Erythroblast (primary cell): ENCODE data around the gene KLHDC8B.

Experiments
- DNase-seq, 2 experiments: peaks; one replicate each; lab custom pipeline; 2025; lab: John Stamatoyannopoulos, UW
- GATA1 ChIP-seq: IDR thresholded peaks from 2 replicates; pipeline ENCODE4 v1.6.1; 2011; ENCODE audit warnings: low read depth, mild to moderate bottlenecking, control low read depth, low read length, moderate library complexity
- POLR2A ChIP-seq: IDR thresholded peaks from 2 replicates; pipeline ENCODE4 v1.6.1; 2011; ENCODE audit warnings: mild to moderate bottlenecking, low read length

KLHDC8B gene

DNA sequence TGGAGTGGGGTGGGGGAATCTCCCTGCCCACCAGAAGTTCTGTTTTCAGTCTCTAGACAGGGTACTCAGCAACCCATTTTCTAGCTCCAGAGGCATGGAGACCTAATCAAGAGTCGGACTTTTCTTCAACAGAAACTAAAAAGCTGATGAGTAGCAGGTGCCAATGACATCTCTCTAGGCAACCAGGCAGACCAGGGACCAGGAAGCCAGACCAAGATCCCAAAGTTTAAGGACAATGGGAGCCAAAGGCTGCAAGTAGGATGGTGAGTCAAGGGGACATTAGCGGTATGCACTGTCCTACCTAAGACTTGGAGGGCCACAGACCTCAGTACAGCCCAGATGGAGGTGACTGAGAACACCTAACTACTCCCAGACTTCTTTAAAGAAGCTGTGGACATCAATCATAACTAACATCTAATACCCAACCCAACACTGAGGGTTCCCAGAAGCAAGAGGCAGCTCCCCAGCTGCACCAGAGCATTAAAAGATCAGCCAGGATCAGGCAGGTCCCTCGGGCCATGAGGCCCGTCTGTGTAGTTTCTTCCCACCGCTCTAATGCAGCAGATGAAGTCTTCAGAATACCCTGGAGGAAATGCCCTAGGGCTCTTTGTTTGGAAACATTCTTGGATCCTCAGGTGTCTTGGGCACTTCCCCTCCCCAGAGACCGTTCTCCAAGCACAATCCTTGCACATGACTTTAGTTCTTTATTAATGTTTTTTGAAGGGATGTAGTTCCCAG is 6.2 kb upstream of the KLHDC8B start:
- peak in 1 of 2 experiments; percentile 27 for DNase-seq
- TF ChIP-seq POLR2A: peak; percentile 17
- no peak for TF ChIP-seq GATA1

DNA sequence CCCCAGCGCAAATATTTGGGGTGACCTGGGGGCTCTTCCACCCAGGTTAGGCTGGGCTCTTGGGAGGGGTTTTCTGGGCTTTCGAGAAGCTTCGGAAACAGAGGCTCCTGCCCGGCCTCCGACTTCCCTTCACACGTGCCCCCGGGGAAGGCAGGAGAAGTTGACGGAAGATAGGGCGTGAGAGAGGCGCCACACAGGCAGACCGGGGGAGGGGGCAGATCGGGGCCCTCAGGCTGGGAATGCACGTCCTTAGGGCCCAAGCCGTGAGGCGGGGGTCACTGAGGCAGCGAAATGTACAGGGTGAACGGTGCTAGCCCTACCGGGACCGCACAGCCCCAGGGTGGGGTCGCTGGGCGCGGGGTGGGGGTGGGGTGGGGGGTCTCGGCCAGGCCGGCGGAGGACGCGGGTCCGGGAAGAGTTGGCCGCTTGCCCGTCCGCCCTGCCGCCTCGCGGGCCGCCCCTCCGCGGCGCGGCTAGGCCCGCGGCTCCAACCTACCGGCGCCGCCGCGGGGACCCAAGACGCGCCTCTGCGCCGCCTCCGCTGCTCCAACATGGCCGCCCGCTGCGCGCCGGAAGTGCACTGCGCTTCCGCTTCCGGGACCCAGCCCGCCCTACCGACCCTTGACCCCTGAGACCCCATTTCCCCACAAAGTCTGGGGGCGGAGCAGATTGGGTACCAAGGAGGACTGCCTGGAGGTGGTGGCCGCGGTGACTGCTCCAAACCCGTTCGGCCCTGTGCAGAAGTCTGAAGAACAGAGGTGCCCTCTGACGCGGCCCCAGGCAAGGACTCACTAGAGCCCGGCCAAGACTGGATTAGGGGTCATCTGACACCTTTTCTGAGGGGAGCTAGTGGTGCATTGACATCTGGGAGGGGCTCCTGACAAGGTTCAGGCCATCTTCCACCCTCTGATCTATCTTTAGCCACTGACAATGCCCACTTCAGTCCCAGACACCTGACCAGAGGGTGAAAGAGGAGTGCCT is 5.3 kb upstream of the KLHDC8B start, which contains the start of gene CCDC71:
Gene CCDC71 (minus strand): TSS at position 561 of the 981 bp plus-strand sequence. CDS start 2,123 bp downstream, outside the sequence.
- DNase-seq: peak; percentile 89 to 91

DNA sequence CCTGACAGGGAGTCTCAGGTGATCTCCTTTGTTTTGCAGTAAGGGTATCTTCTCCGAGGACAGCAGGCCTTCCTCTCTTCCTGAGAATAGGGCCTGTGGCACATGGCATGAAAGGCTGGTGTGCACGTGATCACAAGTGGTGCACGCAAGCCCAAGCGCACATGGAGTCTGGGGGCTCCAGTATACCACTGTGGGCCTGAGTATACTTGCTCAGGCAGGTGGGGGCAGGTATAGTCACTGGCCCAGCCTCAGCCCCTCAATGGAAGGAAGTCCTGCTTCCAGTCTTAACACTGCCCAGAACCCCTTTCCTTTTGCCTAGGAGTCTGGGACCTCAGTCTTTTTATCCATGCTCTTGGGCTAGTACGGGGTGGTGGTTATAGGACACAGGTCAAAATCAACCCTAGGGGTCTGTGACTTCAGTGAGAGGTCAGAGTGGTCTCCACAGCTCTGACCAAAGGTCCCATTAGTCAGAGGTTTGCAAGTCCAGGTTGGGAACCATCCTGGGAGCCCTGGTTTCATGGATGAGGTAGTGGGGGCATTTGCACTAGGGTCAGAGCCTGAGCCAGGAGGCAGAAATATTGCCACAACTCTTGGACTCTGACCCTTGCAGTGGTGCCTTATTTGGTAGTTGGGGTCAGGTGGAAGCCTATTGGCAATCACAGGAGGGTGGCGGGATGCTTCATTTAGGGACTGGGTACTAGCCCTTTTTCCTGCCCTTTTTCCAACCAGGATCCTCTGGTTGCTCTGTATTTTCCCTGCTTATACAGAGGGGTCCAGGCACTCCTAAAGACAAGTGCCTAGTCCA is 4.4 kb upstream of the KLHDC8B start:
- TF ChIP-seq POLR2A (no peak), GATA1 (no peak)
- DNase-seq: no peak

More for the DNA sequence above, 5.3 kb upstream of the KLHDC8B start, which contains the start of gene CCDC71:
- TF ChIP-seq GATA1: no peak
- TF ChIP-seq POLR2A: peak; percentile 59

DNA sequence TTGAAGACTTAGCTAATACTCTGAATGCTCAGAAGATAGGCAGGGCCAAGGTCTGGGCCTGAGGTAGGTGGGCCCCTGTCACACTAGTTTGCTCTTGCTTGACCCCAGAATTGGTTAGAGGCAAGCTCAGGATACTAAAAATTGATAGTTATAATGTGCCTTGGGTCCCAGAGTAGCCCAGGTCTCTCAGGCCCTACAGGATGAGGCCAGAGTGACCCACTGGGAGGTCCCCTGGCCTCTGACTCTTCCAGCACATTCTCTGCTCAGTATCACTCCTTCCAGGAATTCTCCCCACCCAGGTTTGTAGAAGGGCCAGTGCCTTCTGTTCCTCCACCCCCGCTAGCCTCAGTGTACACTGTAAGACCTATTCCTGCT is 667 bp upstream of the KLHDC8B start:
- TF ChIP-seq GATA1 (no peak), POLR2A (no peak)
- peak in 1 of 2 experiments; percentile 53 for DNase-seq

DNA sequence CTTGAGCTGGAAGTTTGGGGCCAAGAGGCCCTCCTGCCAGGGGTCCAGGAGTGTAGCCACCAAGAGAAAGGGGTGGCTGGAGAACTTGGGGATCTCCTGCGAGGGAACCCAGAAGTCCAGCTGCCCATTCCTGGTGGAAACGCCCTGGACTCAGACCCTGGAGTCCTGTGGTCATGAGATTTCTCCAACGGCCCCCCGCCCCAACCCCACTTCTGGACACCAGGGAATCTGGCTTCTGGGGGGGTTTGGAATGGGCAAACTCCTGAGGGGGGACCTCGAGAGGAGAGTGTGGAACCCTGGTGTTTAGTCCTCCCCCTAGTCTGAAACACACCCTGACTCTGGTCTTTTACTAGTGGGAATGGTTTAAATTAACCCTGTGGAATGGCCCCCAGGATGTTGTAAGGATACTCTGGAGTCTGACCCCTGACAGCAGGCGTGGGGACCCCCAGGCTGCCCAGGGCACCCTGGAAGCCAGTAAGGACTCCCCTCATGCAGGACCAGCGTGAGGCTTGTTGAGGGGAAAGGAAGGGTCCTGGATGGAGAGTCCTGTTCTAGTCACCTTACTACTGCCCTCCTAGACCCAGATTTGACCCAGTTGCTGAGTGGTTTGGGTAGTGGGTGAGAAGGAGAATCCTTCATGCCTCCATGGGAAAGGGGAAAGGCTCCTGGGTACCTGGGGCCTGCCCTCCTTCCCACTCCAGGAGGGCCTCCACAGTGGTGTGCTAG is 540 bp downstream of the KLHDC8B start:
- TF ChIP-seq POLR2A (peak; percentile 30), GATA1 (no peak)
- peak in 1 of 2 experiments; percentile 57 for DNase-seq

DNA sequence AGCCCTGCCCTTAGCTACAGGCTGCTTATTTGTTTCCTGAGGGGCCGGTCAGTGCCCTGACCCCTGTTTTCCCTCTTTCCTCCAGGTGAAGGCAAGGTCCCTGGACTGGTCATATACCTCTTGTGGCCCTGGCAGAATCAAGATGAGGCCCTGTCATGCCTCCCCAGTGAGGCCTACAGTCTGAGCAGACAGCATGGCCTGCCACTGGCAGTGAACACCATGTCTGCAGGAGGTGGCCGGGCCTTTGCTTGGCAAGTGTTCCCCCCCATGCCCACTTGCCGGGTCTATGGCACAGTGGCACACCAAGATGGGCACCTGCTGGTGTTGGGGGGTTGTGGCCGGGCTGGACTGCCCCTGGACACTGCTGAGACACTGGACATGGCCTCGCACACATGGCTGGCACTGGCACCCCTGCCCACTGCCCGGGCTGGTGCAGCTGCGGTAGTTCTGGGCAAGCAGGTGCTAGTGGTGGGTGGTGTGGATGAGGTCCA is 1.2 kb downstream of the KLHDC8B start:
- no peak for TF ChIP-seq GATA1
- DNase-seq: peak; percentile 31 to 52

DNA sequence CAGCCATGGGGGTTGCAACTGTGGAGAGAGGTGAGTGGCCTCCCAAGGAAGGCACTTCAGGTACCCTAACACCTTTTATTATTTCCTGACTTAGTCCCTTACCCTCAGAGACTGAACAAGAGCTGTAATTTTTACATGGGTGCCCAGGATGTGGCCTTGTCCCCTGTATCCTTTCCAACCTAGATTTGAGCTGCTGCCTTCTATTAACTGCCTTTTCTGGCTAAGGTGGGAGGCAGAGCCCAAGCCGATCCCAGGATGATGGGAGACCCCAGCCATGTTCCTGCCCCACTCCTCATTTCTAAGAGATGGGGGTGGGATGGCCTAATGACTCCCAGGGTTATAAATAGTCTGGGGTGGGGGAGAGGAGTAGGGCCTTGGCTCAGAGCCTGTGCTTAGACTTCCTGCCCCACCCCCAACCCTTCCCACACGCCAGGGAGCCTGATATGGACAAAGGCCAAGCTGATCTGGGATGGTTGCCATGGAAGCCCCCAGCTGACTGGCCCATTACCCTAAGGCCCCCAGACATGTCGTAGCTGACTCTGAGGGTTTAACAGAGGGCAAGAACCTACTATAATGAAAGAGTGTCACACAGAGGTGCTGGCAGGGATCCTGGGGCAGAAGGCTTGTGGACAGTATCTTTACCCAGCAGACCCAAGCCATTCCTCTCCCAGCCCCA is 1.9 kb downstream of the KLHDC8B start:
- no peak for TF ChIP-seq GATA1
- peak; percentile 28 for TF ChIP-seq POLR2A
- DNase-seq: peak; percentile 86 to 88

DNA sequence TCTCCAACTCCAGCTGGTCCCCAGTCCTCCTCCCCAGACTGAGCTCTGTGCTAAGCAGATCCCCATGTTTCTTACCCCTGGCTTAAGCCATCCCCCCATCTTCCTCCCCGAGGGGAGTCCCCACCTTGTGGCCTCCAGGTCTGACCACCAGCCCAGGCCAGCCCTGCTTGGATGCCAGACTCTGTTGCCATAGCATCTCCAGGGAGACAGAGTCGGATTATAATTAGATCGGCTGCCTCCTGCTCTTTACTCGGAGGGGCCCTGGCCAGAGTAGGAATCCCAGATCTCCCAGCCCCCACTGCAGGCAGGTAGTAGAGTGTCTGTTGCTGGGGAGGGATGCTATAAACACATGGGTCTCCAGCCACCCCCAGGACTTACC is 2.4 kb downstream of the KLHDC8B start:
- TF ChIP-seq POLR2A: no peak
- TF ChIP-seq GATA1: no peak

DNA sequence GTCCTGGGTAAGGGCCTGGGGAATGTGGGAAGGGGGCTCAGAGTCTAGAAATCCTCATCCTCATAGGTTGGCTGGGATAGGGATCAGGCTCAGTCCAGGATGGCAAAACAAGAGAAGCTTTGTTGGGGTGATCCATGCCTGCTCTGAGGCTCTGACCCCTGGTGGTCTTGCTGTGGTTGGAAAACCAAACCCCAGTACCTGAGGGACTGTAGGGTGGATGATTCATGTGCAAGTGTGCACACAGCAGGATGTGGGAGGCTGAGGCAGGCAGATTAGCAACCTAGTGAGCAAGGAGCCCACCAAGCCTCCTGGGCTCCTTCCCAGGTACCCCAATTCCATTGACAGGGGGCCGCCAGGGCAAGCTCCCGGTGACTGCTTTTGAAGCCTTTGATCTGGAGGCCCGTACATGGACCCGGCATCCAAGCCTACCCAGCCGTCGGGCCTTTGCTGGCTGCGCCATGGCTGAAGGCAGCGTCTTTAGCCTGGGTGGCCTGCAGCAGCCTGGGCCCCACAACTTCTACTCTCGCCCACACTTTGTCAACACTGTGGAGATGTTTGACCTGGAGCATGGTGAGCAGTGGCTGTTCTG is 3.1 kb downstream of the KLHDC8B start:
- DNase-seq: no peak
- TF ChIP-seq GATA1 (no peak), POLR2A (no peak)

More for the DNA sequence above, 2.4 kb downstream of the KLHDC8B start:
- DNase-seq: no peak

DNA sequence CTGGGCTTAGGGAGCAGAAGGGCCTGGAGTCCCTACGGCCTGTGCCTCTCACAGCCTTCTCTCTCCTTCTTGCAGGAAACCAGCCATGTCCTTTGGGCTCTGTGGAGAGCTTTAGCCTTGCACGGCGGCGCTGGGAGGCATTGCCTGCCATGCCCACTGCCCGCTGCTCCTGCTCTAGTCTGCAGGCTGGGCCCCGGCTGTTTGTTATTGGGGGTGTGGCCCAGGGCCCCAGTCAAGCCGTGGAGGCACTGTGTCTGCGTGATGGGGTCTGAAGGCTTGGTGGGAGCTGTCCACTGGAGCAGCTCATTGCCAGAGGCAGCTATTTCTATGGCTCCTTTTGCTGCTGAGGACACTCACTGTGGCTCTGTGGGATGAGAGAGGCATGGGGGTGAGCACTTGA is 4.1 kb downstream of the KLHDC8B start:
- DNase-seq: no peak
- no peak for TF ChIP-seq GATA1
- no peak for TF ChIP-seq POLR2A

DNA sequence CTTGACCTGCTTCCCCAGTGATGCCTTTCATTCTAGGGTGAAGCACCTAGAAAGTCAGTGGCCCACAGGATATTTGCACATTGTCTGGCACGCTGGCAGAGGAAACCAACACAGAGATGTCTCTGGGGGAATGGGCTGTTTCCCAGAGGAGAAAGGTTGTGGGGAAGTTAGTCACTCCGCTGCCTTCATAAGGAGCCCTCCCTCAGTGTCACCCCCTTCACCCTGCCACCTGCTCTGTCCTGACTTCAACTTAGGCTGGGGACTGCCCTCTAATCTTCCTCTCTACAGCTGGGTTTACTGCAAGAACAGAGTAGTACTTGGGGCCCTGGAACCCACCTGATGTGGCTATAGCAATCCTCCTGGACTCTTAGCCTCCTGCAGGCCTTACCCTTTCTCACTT is 5.7 kb downstream of the KLHDC8B start:
- no peak for DNase-seq
- peak; percentile 22 for TF ChIP-seq POLR2A
- no peak for TF ChIP-seq GATA1

DNA sequence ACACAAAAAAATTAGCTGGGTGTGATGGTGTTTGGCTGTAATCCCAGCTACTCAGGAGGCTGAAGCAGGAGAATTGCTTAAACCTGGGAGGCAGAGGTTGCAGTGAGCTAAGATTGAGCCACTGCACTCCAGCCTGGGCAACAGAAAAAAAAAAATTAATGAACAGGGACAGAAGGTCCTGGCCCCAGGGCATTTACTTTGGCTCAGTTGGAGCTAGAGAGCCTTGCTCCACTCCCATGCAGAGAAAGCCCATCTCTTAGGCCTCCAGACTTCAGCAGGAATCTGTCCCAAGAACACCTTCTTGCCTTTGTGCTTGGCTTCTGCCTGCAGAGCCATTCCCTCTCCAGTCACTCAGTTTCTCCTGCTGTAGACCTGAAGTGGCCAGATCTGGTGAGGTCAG is 8.7 kb downstream of the KLHDC8B start:
- TF ChIP-seq GATA1 (no peak), POLR2A (no peak)
- no peak for DNase-seq
